ENCODE data around the gene PTPRM.

Gene PTPRM

GRCh38 chr18:8299054-8299980, 732.2 kb downstream of the PTPRM start:
- no peak for DNase-seq

GRCh38 chr18:8300751-8301410, 733.8 kb downstream of the PTPRM start:
- no peak for DNase-seq

- DNase-seq, result no peak
Measured at GRCh38 chr18:8301427-8302172, 734.5 kb downstream of the PTPRM start.

- DNase-seq, result no peak
Measured at GRCh38 chr18:8303151-8303755, 736.1 kb downstream of the PTPRM start.

GRCh38 chr18:8307960-8308359, 740.8 kb downstream of the PTPRM start:
- DNase-seq, result no peak

GRCh38 chr18:8313043-8313442, 745.9 kb downstream of the PTPRM start:
- DNase-seq, result no peak

- DNase-seq, result no peak
Measured at GRCh38 chr18:8314124-8314523, 747.0 kb downstream of the PTPRM start.

GRCh38 chr18:8319798-8320489, 752.8 kb downstream of the PTPRM start:
- DNase-seq, result no peak

GRCh38 chr18:8322486-8322885, 755.4 kb downstream of the PTPRM start:
- DNase-seq, result no peak

GRCh38 chr18:8324343-8325065, 757.4 kb downstream of the PTPRM start:
- DNase-seq, result no peak

GRCh38 chr18:8326763-8327394, 759.8 kb downstream of the PTPRM start:
- DNase-seq, result no peak

GRCh38 chr18:8328126-8328525, 761.0 kb downstream of the PTPRM start:
- DNase-seq, result no peak

GRCh38 chr18:8329186-8329771, 762.2 kb downstream of the PTPRM start:
- DNase-seq, result no peak

GRCh38 chr18:8330575-8330974, 763.5 kb downstream of the PTPRM start:
- DNase-seq, result no peak

GRCh38 chr18:8332286-8332685, 765.2 kb downstream of the PTPRM start:
- DNase-seq, result no peak

- DNase-seq, result no peak
Measured at GRCh38 chr18:8333961-8334360, 766.8 kb downstream of the PTPRM start.

- no peak for DNase-seq
Measured at GRCh38 chr18:8337211-8337610, 770.1 kb downstream of the PTPRM start.

- no peak for DNase-seq
Measured at GRCh38 chr18:8339210-8339609, 772.1 kb downstream of the PTPRM start.

- no peak for DNase-seq
Measured at GRCh38 chr18:8339952-8340351, 772.8 kb downstream of the PTPRM start.

GRCh38 chr18:8341481-8342230, 774.5 kb downstream of the PTPRM start:
- DNase-seq, result no peak
